Measurements from ENCODE around the gene CFAP46. TPM values are rescaled to one million over a fixed set of nuclear protein-coding genes. Genes with fewer than 3 reads are reported as not detected.
"Not testable (repeated sequence)": the region's sequence is repeated elsewhere in the genome, so short reads cannot be mapped to it uniquely, and the experiment has no call there.

Gene CFAP46
- total RNA-seq, 4 donors from 2014 or later, result 0.32 to 0.54 TPM; not detected in 2

DNA sequence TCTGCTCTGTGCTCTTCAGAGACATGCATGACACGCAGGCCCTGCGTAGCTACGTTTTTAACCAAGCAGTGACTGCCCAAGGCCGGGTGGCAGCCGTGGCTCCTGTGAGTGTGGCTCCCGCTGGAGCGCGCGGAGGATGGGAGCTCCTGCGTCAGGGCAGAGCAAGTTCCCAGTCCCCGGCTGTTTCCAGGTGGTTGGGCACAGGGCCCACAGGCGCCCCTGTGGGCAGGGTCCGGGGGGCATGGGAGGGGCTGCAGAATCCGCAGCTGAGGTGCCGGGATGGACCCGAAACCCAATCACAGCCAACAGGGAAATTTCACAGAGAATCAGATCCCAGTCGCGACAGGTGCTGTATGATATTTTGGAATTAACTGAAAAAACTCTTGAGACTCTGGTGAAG lies 166.2 kb downstream of the CFAP46 start:
- H3K4me3 ChIP-seq (ENCODE audit: low read depth, poor library complexity, severe bottlenecking), result no peak overlapping the region
- intact Hi-C loops (cut with DNase I; ENCODE audit: low total_unique reads), result no loop called here
- DNase-seq (ENCODE audit: low spot score in 2 of 2), result no peak
- TF ChIP-seq, protein P1, sequence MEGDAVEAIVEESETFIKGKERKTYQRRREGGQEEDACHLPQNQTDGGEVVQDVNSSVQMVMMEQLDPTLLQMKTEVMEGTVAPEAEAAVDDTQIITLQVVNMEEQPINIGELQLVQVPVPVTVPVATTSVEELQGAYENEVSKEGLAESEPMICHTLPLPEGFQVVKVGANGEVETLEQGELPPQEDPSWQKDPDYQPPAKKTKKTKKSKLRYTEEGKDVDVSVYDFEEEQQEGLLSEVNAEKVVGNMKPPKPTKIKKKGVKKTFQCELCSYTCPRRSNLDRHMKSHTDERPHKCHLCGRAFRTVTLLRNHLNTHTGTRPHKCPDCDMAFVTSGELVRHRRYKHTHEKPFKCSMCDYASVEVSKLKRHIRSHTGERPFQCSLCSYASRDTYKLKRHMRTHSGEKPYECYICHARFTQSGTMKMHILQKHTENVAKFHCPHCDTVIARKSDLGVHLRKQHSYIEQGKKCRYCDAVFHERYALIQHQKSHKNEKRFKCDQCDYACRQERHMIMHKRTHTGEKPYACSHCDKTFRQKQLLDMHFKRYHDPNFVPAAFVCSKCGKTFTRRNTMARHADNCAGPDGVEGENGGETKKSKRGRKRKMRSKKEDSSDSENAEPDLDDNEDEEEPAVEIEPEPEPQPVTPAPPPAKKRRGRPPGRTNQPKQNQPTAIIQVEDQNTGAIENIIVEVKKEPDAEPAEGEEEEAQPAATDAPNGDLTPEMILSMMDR (IDR thresholded peaks at IDR 0.05), result no peak
- TF ChIP-seq POLR2A (IDR thresholded peaks at IDR 0.05), result no peak
- 91 to 97% methylated on average over 14 to 18 of the region's 18 CpGs for WGBS, 2 donors

DNA sequence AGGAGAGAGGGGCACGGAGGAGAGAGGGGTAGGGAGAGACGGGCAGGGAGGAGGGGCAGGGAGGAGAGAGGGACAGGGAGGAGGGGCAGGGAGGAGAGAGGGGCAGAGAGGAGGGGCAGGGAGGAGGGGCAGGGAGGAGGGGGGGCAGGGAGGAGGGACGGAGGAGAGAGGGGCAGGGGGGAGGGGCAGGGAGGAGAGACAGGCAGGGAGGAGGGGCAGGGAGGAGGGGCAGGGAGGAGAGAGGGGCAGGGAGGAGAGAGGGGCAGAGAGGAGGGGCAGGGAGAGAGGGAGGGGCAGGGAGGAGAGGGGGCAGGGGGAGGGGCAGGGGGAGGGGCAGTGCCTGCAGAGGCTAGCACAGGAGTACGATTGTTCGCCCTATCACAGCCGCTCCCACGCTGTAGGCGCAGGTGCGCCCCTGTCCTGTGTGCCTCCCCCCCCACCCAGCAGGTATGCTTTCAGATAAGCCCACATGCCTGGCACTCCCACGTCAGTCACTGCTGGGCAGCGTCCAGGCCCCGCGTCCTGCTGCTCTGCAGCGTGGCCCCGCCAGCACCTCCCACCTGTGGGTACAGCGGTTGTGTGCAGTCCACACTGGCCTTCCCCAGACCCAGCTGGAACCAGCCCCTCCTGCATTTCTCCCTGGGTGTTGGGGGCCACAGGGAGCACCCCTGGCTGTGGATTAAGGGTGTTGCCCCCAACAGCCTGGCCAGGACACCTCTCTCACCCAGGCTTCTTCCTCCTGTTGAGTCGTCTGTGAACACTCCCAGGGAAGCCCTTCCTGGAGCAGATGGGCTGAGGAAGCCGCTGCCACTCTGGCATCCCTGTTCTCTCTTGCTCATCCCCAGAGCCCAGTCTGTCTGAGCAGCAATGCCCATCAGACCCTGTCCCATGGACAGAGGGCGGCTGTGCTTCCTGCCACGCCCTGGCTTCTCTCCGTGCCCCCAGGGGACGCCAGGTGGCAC lies 167.2 kb downstream of the CFAP46 start:
- TF ChIP-seq, protein P1 (IDR thresholded peaks at IDR 0.05), result no peak
- no peak for TF ChIP-seq POLR2A (IDR thresholded peaks at IDR 0.05)
- intact Hi-C loops (cut with DNase I; ENCODE audit: low total_unique reads), result no loop called here
- no peak overlapping the region for H3K4me3 ChIP-seq (ENCODE audit: low read depth, poor library complexity, severe bottlenecking)
- 63 to 77% methylated on average over 19 to 21 of the region's 22 CpGs for WGBS, 2 donors
- no peak for DNase-seq (ENCODE audit: low spot score in 2 of 2)

DNA sequence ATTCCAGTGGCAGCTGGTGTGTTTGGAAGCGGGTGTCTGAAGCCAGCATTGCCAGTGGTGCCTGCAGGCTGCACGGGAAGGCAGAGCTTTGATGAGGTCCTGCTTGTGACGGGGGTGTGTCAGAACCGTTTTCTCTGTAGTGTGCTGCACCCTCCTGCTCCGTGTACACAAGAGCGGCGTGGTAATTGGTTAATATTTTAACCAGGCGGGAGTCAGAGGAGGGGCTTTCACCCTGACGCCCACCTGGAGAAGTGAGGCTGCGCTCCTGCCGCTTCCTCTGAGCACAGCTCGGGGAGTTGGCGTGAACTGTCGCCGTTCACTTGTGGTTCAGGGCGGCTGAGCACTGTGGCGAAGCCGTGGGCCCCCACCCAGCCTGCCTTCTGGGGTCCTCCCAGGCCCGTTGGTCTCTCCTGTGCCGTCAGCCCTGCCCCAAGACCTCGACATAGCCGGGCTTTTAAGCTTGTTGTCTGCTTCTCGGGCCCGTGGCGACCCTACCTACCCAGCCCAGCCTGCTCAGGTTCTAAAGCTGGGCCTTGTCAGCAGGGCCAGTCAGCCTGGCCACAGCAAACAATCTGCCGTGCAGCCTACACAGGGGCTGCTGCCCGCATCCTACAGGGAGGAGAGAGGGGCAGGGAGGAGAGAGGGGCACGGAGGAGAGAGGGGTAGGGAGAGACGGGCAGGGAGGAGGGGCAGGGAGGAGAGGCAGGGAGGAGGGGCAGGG lies 168.0 kb downstream of the CFAP46 start:
- intact Hi-C loops (cut with DNase I; ENCODE audit: low total_unique reads), result no loop called here
- H3K4me3 ChIP-seq (ENCODE audit: low read depth, poor library complexity, severe bottlenecking), result no peak overlapping the region

DNA sequence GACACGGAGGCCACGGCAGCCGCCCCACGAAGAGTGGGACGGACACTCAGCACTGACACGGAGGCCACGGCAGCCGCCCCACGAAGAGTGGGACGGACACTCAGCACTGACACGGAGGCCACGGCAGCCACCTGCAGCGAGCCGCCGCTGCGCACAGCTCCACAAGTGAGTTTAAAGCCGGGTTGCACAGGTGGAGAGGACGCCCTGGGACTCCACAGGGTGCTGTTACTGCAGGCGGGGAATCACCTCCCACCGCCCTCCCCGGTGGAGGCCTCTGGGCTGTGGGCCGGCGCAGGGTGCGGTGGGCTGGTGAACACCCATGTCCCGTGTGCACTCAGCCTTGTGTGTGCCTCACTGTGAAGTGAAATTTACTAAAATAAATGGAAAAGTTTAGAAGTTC lies 169.6 kb downstream of the CFAP46 start:
- 94 to 98% methylated on average over 9 to 16 of the region's 25 CpGs for WGBS, 2 donors
- intact Hi-C loops (cut with DNase I; ENCODE audit: low total_unique reads), result not testable (repeated sequence)

More for the DNA sequence above, 168.0 kb downstream of the CFAP46 start:
- WGBS, 2 donors, result 75 to 82% methylated on average over 22 to 27 of the region's 29 CpGs
- DNase-seq (ENCODE audit: low spot score in 2 of 2), result no peak
- TF ChIP-seq POLR2A (IDR thresholded peaks at IDR 0.05), result no peak
- TF ChIP-seq, protein P1 (IDR thresholded peaks at IDR 0.05), result no peak

DNA sequence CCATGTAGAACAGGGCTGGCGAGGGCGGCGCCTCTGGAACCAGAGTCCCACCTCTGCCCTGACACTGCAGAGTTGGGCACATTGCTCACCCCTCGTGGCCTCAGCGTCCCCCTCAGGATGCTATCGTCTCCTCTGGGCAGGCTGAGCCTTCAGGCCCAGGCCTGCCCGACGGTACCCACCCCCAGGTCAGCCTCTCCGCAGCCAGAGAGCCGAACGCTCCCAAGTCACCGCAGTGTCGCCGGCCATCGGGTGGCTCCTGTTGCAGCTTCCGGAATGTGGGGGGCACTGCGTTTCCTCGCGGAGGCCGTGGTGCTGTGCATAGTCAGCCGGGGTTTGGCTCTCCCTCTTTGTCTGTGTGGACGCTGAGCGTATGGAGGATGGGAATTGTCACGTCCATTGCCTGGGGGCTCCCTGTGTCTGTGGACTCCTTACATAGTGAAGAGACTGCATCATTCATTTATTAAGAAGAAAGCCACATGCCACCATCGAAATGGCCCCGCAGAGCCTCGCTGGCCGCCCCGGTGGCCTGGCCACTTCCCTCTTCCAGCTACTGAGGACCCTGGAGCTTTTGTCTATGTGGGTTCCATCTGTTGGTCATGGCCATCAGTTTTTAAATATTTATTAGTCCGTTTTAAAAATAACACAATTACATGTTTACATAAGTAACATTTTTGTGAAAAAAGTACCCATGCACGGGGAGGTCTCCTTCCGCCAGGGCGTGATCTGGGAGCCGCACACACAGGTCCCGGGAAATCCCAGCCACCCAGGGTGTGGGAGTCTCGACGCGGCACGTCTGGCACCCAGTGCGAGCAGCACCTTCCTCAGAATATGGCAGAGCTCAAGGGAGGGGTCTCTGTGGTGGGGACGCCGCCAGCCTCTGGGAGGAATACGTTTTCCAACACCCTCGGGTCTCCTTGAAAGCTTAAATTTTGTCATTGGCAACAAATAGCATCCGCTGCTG lies 172.0 kb downstream of the CFAP46 start:
- TF ChIP-seq, protein P1 (IDR thresholded peaks at IDR 0.05), result no peak
- TF ChIP-seq POLR2A (IDR thresholded peaks at IDR 0.05), result no peak
- 94 to 97% methylated on average over 39 to 45 of the region's 45 CpGs for WGBS, 2 donors
- intact Hi-C loops (cut with DNase I; ENCODE audit: low total_unique reads), result no loop called here
- H3K4me3 ChIP-seq (ENCODE audit: low read depth, poor library complexity, severe bottlenecking), result no peak overlapping the region
- no peak for DNase-seq (ENCODE audit: low spot score in 2 of 2)

More for the DNA sequence above, 169.6 kb downstream of the CFAP46 start:
- DNase-seq (ENCODE audit: low spot score in 2 of 2); H3K4me3 ChIP-seq (ENCODE audit: low read depth, poor library complexity, severe bottlenecking): not testable (repeated sequence)

Measured in lower leg skin (tissue), 4 donors.